GM19035 (cell line): ENCODE data around the gene RNU4-1.
"Not testable (repeated sequence)": the region's sequence is repeated elsewhere in the genome, so short reads cannot be mapped to it uniquely, and the experiment has no call there.

Experiments used
- ATAC-seq: cut with Tn5 transposase; IDR thresholded peaks from one replicate; pipeline ENCODE4 v1.9.1; 2021; ENCODE audit not compliant: unreplicated experiment

Gene RNU4-1

GRCh38 chr12:120259418-120260202 is 33.4 kb downstream of the RNU4-1 start:
- no peak for ATAC-seq

- no peak for ATAC-seq
These were observed 34.6 kb downstream of the RNU4-1 start for GRCh38 chr12:120258323-120258896.

GRCh38 chr12:120257041-120257821 is 35.8 kb downstream of the RNU4-1 start:
- no peak for ATAC-seq

GRCh38 chr12:120254809-120255208 is 38.2 kb downstream of the RNU4-1 start:
- no peak for ATAC-seq

GRCh38 chr12:120253313-120253712 is 39.7 kb downstream of the RNU4-1 start:
- not testable (repeated sequence) for ATAC-seq

GRCh38 chr12:120252071-120252906 is 40.7 kb downstream of the RNU4-1 start:
- no peak for ATAC-seq

- not testable (repeated sequence) for ATAC-seq
These were observed 41.5 kb downstream of the RNU4-1 start for GRCh38 chr12:120251364-120252070.

GRCh38 chr12:120249875-120250795 is 42.9 kb downstream of the RNU4-1 start:
- no peak for ATAC-seq

- no peak for ATAC-seq
These were observed 43.7 kb downstream of the RNU4-1 start for GRCh38 chr12:120249266-120249874.

GRCh38 chr12:120247621-120248030 is 45.4 kb downstream of the RNU4-1 start:
- no peak for ATAC-seq

- no peak for ATAC-seq
These were observed 45.9 kb downstream of the RNU4-1 start for GRCh38 chr12:120247183-120247582.

GRCh38 chr12:120246705-120247104 is 46.3 kb downstream of the RNU4-1 start:
- not testable (repeated sequence) for ATAC-seq
